Natural killer cell (primary cell): ENCODE results near the gene FCHSD1. TPM values are rescaled to one million over a fixed set of nuclear protein-coding genes. Genes with fewer than 3 reads are reported as not detected.
A peak's percentile ranks its signal among the peaks of the same experiment; 100 is the strongest.

ENCODE experiments used
- ATAC-seq, 3 donors: fragments of 150-1000 bp in 2 of 3; fragments of 200-7000 bp in 1 of 3; cut with Tn5 transposase; 1 replicate in 1 of 3; 2 replicates in 2 of 3; pipeline ENCODE4 v1.10.0; 2021; ENCODE audit warnings: mild to moderate bottlenecking in 2 of 3, moderate library complexity in 2 of 3
- DNase-seq, 2 donors: peaks; one replicate each; pipeline versions ENCODE4 v3.0.0 to v3.0.0-alpha.2; 2013 to 2021; ENCODE audit warnings: mixed read lengths in 1 of 2
- H3K27ac ChIP-seq: one replicate; pipeline ENCODE4 v1.5.1; 2013; ENCODE audit warnings: mild to moderate bottlenecking, low read length
- H3K27me3 ChIP-seq: one replicate; pipeline ENCODE4 v1.6.1; 2013; ENCODE audit warnings: low read length; ENCODE audit not compliant: control insufficient read depth, insufficient read depth
- H3K36me3 ChIP-seq: one replicate; pipeline ENCODE4 v1.6.1; 2013; ENCODE audit warnings: low read length; ENCODE audit not compliant: control insufficient read depth, insufficient read depth
- H3K4me1 ChIP-seq: one replicate; pipeline ENCODE4 v1.6.1; 2013; ENCODE audit warnings: low read length; ENCODE audit not compliant: control insufficient read depth, insufficient read depth
- H3K4me3 ChIP-seq: one replicate; pipeline ENCODE4 v1.5.1; 2013; ENCODE audit warnings: low read length
- H3K9me3 ChIP-seq: one replicate; pipeline ENCODE4 v1.6.1; 2013; ENCODE audit warnings: low read length; ENCODE audit not compliant: control insufficient read depth, insufficient read depth
- H3K27ac Mint-ChIP-seq, 2 donors: one replicate each; pipeline ENCODE4 v1.8.0; 2022; ENCODE audit warnings: mild to moderate bottlenecking in 2 of 2, mixed read lengths in 2 of 2, moderate library complexity in 1 of 2
- H3K27me3 Mint-ChIP-seq, 2 donors: one replicate each; pipeline ENCODE4 v1.8.0; 2022; ENCODE audit warnings: low read depth in 2 of 2, mixed read lengths in 2 of 2
- H3K36me3 Mint-ChIP-seq: one replicate; pipeline ENCODE4 v1.8.0; 2022; ENCODE audit warnings: mixed read lengths
- H3K4me1 Mint-ChIP-seq, 2 donors: one replicate each; pipeline ENCODE4 v1.8.0; 2022; ENCODE audit warnings: mixed read lengths in 2 of 2
- H3K4me3 Mint-ChIP-seq: one replicate; pipeline ENCODE4 v1.8.0; 2022; ENCODE audit warnings: mild to moderate bottlenecking, moderate library complexity, mixed read lengths
- H3K9me3 Mint-ChIP-seq, 2 donors: one replicate each; pipeline ENCODE4 v1.8.0; 2022; ENCODE audit warnings: mixed read lengths in 2 of 2
- CTCF ChIP-seq: fragments of 200-600 bp; IDR thresholded peaks from one replicate; pipeline ENCODE4 v1.8.0; 2022; ENCODE audit warnings: antibody characterized with exemption
- WGBS: methylation state at CpG from one replicate; pipeline ENCODE4 v1.1.7; 2013; ENCODE audit warnings: missing lambda C conversion rate; ENCODE audit not compliant: insufficient coverage; 5-methylcytosine and 5-hydroxymethylcytosine counted together
- intact Hi-C: fragments of 100-400 bp; cut with micrococcal nuclease; formaldehyde crosslinking; loops from one replicate; pipeline ENCODE4 v1.14.2; 2022
- total RNA-seq, 4 donors: library from RNA; stranded (reverse); fragments of 120-200 nt in 1 of 4; gene quantifications; one replicate each; pipeline versions ENCODE4 v1.2.3 to v1.2.4, GENCODE V29; 2013 to 2022

Gene FCHSD1
- total RNA-seq, 3 donors from 2014 or later (not counting 1 experiment from before 2014, with no cell fraction given): 134 to 155 (median 147) TPM

DNA sequence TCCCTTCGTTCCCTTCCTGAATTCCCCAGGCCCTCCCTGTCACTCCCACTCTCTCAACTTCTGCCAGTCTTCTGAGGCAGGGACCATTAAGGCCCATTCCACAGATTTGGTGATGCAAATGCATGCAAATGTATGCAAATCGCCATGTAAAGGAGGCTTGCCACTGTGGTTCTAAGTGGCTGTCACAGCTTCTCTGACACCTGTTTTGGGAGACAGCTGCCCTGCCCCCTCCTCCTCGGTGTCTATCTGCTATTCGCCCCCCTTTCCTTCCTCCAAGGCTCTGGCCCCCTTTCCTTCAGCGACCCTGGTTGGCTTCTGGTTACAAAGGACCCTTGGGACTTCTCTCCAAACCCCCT is 41.3 kb upstream of the FCHSD1 start:
- peak overlapping the region; percentile 42 for H3K4me3 Mint-ChIP-seq
- TF ChIP-seq CTCF: no peak
- no peaks in the 10 kb centered on the region for H3K9me3 Mint-ChIP-seq
- H3K27me3 Mint-ChIP-seq: peaks cover 6 to 16% of the 10 kb centered on the region in 2 donors
- DNase-seq: peak in 1 of 2 donors; percentile 29
- H3K4me1 Mint-ChIP-seq: peaks cover 13 to 15% of the 10 kb centered on the region in 2 donors
- 36% methylated on average over 5 of the region's 5 CpGs for WGBS
- no peaks in the 10 kb centered on the region for H3K36me3 Mint-ChIP-seq
- no peaks in the 10 kb centered on the region for H3K9me3 ChIP-seq
- no peak overlapping the region for H3K4me3 ChIP-seq
- no peaks in the 10 kb centered on the region for H3K27me3 ChIP-seq
- ATAC-seq: peak in 1 of 3 donors; percentile 8
- intact Hi-C loops: loop anchor here (1.0 to 5.0 kb wide), 5 partner anchors 186 to 452 kb away; partner anchors contain the start of genes PCDH1 and RNF14
- H3K27ac ChIP-seq: no peak overlapping the region
- H3K27ac Mint-ChIP-seq: peak overlapping the region in 1 of 2 donors; percentile 83
- H3K36me3 ChIP-seq: no peaks in the 10 kb centered on the region
- H3K4me1 ChIP-seq: peaks cover 22% of the 10 kb centered on the region

GRCh38 chr5:141691867-141692532 is 40.8 kb upstream of the FCHSD1 start:
- intact Hi-C loops: loop anchor here (1.0 to 5.0 kb wide), 5 partner anchors 187 to 453 kb away; partner anchors contain the start of genes PCDH1 and RNF14
- 5% methylated on average over 30 of the region's 30 CpGs for WGBS
- Histone ChIP-seq H3K9me3 (no peaks in the 10 kb centered on the region), H3K4me1 (peaks cover 22% of the 10 kb centered on the region), H3K27me3 (no peaks in the 10 kb centered on the region), H3K4me3 (no peak overlapping the region), H3K36me3 (no peaks in the 10 kb centered on the region), H3K27ac (no peak overlapping the region)
- Mint-ChIP-seq H3K4me3 (peak overlapping the region; percentile 42), H3K9me3 (no peaks in the 10 kb centered on the region), H3K27ac (peak overlapping the region in 1 of 2 donors; percentile 83), H3K27me3 (peaks cover 3 to 11% of the 10 kb centered on the region in 2 donors), H3K36me3 (no peaks in the 10 kb centered on the region), H3K4me1 (peaks cover 13 to 15% of the 10 kb centered on the region in 2 donors)
- DNase-seq (peak; percentile 88 to 89), ATAC-seq (peak; percentile 95 to 99 (median 99))
- peak; percentile 95 for TF ChIP-seq CTCF

- no peak overlapping the region for H3K27ac ChIP-seq
- intact Hi-C loops: loop anchor here (5.0 kb wide), 1 partner anchor 326 kb away; no protein-coding TSS in a partner anchor
Measured at GRCh38 chr5:141691286-141691866, 40.2 kb upstream of the FCHSD1 start.

More at GRCh38 chr5:141691286-141691866, 40.2 kb upstream of the FCHSD1 start:
- no peaks in the 10 kb centered on the region for H3K27me3 ChIP-seq
- ATAC-seq (no peak), DNase-seq (no peak)
- 77% methylated on average over 9 of the region's 9 CpGs for WGBS
- peak overlapping the region in 1 of 2 donors; percentile 83 for H3K27ac Mint-ChIP-seq
- no peaks in the 10 kb centered on the region for H3K9me3 ChIP-seq
- no peak overlapping the region for H3K4me3 Mint-ChIP-seq
- H3K4me1 ChIP-seq: peaks cover 22% of the 10 kb centered on the region
- no peak overlapping the region for H3K4me3 ChIP-seq
- H3K4me1 Mint-ChIP-seq: peaks cover 13 to 15% of the 10 kb centered on the region in 2 donors
- H3K9me3 Mint-ChIP-seq: no peaks in the 10 kb centered on the region
- H3K36me3 Mint-ChIP-seq: no peaks in the 10 kb centered on the region
- no peak for TF ChIP-seq CTCF
- no peaks in the 10 kb centered on the region for H3K36me3 ChIP-seq
- peaks cover 3 to 11% of the 10 kb centered on the region in 2 donors for H3K27me3 Mint-ChIP-seq
